ENCODE data around the gene RNF213. TPM values are rescaled to one million over a fixed set of nuclear protein-coding genes. Genes with fewer than 3 reads are reported as not detected.
"Not testable (repeated sequence)": the region's sequence is repeated elsewhere in the genome, so short reads cannot be mapped to it uniquely, and the experiment has no call there.

RNF213 gene
- total RNA-seq, 1 experiment from 2014 or later, result 71.4 TPM

DNA sequence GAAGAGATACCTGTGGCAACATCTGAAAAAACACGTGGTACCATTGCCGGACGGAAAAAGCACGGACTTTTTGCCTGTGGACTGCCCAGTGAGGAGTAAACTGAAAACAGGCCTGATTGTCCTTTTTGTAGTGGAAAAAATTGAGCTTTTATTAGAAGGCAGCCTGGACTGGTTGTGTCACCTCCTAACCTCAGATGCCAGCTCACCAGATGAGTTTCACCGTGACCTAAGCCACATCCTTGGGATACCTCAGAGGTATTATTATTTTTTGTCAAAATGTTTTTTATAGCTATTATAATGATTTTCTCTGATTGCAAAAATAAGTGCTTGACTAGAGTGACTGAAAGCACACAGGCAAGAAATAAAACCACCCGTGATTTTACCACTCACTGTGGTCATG, 34.9 kb downstream of the RNF213 start:
- intact Hi-C loops (cut with micrococcal nuclease), result no loop called here
- no peak overlapping the region for H2AFZ ChIP-seq (ENCODE audit: low read length)
- no peaks in the 10 kb centered on the region for H3K79me2 ChIP-seq (ENCODE audit: low read length)
- H3K36me3 ChIP-seq (ENCODE audit: low read depth, low read length), result peaks cover 51% of the 10 kb centered on the region
- H3K9ac ChIP-seq (ENCODE audit: low read length), result no peak overlapping the region
- DNase-seq (no peak), ATAC-seq (no peak)
- ChIA-PET CTCF (no interaction called here), POLR2A (ENCODE audit: unreplicated experiment) (no interaction called here)
- H3K4me2 ChIP-seq (ENCODE audit: low read length), result no peak overlapping the region
- no peaks in the 10 kb centered on the region for H3F3A ChIP-seq (ENCODE audit: low read length, unreplicated experiment)
- no peak overlapping the region for H3K4me3 ChIP-seq (ENCODE audit: low read length)
- no TSS peak for BruUV-seq (replicated peaks)
- H3K27ac ChIP-seq (ENCODE audit: low read length), result no peak overlapping the region
- no peak for TF ChIP-seq EZH2 (IDR thresholded peaks at IDR 0.05; ENCODE audit: low read length, unreplicated experiment)
- TF ChIP-seq, protein P1, sequence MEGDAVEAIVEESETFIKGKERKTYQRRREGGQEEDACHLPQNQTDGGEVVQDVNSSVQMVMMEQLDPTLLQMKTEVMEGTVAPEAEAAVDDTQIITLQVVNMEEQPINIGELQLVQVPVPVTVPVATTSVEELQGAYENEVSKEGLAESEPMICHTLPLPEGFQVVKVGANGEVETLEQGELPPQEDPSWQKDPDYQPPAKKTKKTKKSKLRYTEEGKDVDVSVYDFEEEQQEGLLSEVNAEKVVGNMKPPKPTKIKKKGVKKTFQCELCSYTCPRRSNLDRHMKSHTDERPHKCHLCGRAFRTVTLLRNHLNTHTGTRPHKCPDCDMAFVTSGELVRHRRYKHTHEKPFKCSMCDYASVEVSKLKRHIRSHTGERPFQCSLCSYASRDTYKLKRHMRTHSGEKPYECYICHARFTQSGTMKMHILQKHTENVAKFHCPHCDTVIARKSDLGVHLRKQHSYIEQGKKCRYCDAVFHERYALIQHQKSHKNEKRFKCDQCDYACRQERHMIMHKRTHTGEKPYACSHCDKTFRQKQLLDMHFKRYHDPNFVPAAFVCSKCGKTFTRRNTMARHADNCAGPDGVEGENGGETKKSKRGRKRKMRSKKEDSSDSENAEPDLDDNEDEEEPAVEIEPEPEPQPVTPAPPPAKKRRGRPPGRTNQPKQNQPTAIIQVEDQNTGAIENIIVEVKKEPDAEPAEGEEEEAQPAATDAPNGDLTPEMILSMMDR (conservative IDR thresholded peaks at IDR 0.05; ENCODE audit: low read depth, low read length), result no peak
- no peak for TF ChIP-seq EZH2phosphoT487 (IDR thresholded peaks at IDR 0.05; ENCODE audit: borderline replicate concordance, low read length)
- no peaks in the 10 kb centered on the region for H3K4me1 ChIP-seq (ENCODE audit: insufficient read depth, low read length)
- no peaks in the 10 kb centered on the region for H3K9me3 ChIP-seq (ENCODE audit: low read length)
- no peaks in the 10 kb centered on the region for H4K20me1 ChIP-seq (ENCODE audit: low read length)
- H3K27me3 ChIP-seq (ENCODE audit: low read length), result no peaks in the 10 kb centered on the region
- H3K9me2 ChIP-seq (replicated peaks; ENCODE audit: low read length), result no peaks in the 10 kb centered on the region

DNA sequence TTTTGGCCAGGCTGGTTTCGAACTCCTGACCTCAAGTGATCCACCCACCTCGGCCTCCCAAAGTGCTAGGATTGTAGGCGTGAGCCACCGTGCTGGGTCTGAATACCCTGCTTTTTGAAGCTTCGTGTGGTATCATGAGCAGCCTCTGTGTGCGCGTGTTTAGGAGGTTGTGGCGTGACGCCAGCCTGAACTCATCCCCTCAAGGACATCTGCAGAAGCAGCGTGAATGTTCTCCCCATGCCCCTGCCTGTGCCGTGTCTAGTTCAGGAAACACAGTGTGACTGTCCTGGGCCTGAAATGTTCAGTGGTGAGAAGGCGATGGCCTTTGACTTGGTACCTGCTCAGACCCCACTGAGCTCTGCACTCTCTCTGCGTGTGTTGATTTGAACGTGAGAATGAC, 35.6 kb downstream of the RNF213 start:
- H3K36me3 ChIP-seq (ENCODE audit: low read depth, low read length), result peaks cover 55% of the 10 kb centered on the region
- H3K27me3 ChIP-seq (ENCODE audit: low read length), result no peaks in the 10 kb centered on the region
- intact Hi-C loops (cut with micrococcal nuclease), result no loop called here
- no peak for ATAC-seq
- no peak for DNase-seq
- BruUV-seq (replicated peaks), result no TSS peak
- no peaks in the 10 kb centered on the region for H3K9me2 ChIP-seq (replicated peaks; ENCODE audit: low read length)
- H3K9ac ChIP-seq (ENCODE audit: low read length), result no peak overlapping the region
- H4K20me1 ChIP-seq (ENCODE audit: low read length), result no peaks in the 10 kb centered on the region
- H3K27ac ChIP-seq (ENCODE audit: low read length), result no peak overlapping the region
- no peaks in the 10 kb centered on the region for H3F3A ChIP-seq (ENCODE audit: low read length, unreplicated experiment)
- POLR2A ChIA-PET (ENCODE audit: unreplicated experiment), result no interaction called here
- H2AFZ ChIP-seq (ENCODE audit: low read length), result no peak overlapping the region
- no peaks in the 10 kb centered on the region for H3K79me2 ChIP-seq (ENCODE audit: low read length)
- H3K4me2 ChIP-seq (ENCODE audit: low read length), result no peak overlapping the region
- TF ChIP-seq EZH2 (IDR thresholded peaks at IDR 0.05; ENCODE audit: low read length, unreplicated experiment) (no peak), EZH2phosphoT487 (IDR thresholded peaks at IDR 0.05; ENCODE audit: borderline replicate concordance, low read length) (no peak)
- TF ChIP-seq, protein P1 (conservative IDR thresholded peaks at IDR 0.05; ENCODE audit: low read depth, low read length), result no peak
- CTCF ChIA-PET, result no interaction called here
- H3K4me3 ChIP-seq (ENCODE audit: low read length), result no peak overlapping the region
- H3K4me1 ChIP-seq (ENCODE audit: insufficient read depth, low read length), result no peaks in the 10 kb centered on the region
- no peaks in the 10 kb centered on the region for H3K9me3 ChIP-seq (ENCODE audit: low read length)

DNA sequence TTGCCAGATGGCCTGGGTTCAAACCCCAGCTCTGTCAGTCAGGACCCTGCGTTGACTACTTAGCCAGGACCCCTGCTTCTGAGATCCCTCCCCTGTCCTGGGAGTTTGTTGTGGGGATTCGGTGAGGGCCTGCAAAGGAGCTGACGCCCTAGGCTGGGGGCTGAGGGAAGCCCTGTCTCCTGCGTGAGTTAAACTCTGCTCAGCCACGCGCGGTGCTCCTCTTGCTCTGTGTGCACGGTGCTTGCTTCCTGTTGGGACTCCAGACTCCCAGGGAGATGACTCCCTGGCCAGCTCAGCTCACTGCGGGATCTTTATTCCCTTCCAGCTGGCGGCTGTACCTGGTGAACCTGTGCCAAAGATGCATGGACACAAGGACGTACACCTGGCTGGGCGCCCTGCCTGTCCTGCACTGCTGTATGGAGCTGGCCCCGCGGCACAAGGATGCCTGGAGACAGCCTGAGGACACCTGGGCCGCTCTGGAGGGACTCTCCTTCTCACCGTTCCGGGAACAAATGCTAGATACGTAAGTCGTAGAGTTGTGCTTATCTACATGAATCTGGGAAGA, 37.4 kb downstream of the RNF213 start:
- Histone ChIP-seq H3K36me3 (ENCODE audit: low read depth, low read length) (peaks cover 66% of the 10 kb centered on the region), H3F3A (ENCODE audit: low read length, unreplicated experiment) (no peaks in the 10 kb centered on the region), H2AFZ (ENCODE audit: low read length) (no peak overlapping the region), H3K4me1 (ENCODE audit: insufficient read depth, low read length) (no peaks in the 10 kb centered on the region), H3K9ac (ENCODE audit: low read length) (no peak overlapping the region), H3K9me3 (ENCODE audit: low read length) (no peaks in the 10 kb centered on the region), H3K4me3 (ENCODE audit: low read length) (no peak overlapping the region), H3K79me2 (ENCODE audit: low read length) (no peaks in the 10 kb centered on the region), H4K20me1 (ENCODE audit: low read length) (no peaks in the 10 kb centered on the region), H3K27me3 (ENCODE audit: low read length) (no peaks in the 10 kb centered on the region), H3K9me2 (replicated peaks; ENCODE audit: low read length) (no peaks in the 10 kb centered on the region), H3K27ac (ENCODE audit: low read length) (no peak overlapping the region), H3K4me2 (ENCODE audit: low read length) (no peak overlapping the region)
- TF ChIP-seq EZH2 (IDR thresholded peaks at IDR 0.05; ENCODE audit: low read length, unreplicated experiment) (no peak), EZH2phosphoT487 (IDR thresholded peaks at IDR 0.05; ENCODE audit: borderline replicate concordance, low read length) (no peak)
- TF ChIP-seq, protein P1 (conservative IDR thresholded peaks at IDR 0.05; ENCODE audit: low read depth, low read length), result no peak
- ChIA-PET CTCF (no interaction called here), POLR2A (ENCODE audit: unreplicated experiment) (interaction anchor here (0.7 kb wide), 1 partner anchor 58 kb away, joined by 3 read pairs; no protein-coding TSS in a partner anchor)
- BruUV-seq (replicated peaks), result no TSS peak
- ATAC-seq (no peak), DNase-seq (no peak)
- intact Hi-C loops (cut with micrococcal nuclease), result no loop called here

DNA sequence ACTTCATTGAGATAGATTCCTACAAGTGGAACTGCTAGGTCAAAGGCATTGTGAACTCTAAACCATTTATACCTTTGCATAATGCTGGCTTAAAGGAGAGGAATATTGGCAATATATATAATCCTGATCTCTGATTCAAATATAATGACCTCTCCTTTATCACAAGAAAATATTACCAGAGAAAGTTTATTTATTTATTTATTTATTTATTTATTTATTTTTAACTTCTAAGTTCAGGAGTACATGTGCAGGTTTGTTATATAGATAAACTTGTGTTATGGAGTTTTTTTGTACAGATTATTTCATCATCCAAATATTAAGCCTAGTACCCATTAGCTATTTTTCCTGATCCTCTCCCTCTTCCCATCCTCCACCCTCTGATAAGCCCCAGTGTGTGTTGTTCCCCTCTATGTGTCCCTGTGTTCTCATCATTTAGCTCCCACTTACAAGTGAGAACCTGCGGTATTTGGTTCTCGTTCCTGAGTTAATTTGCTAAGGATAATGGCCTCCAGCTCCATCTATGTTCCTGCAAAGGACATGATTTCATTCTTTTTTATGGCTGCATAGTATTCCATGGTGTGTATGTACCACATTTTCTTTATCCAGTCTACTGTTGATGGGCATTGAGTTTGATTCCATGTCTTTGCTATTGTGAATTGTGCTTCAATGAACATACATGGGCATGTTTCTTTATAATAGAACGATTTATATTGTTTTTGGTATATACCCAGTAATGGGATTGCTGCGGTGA, 38.9 kb downstream of the RNF213 start:
- H3K27me3 ChIP-seq (ENCODE audit: low read length); DNase-seq; H3K4me2 ChIP-seq (ENCODE audit: low read length); POLR2A ChIA-PET (ENCODE audit: unreplicated experiment); ATAC-seq; BruUV-seq (replicated peaks); H3K9me3 ChIP-seq (ENCODE audit: low read length); H3K79me2 ChIP-seq (ENCODE audit: low read length); H2AFZ ChIP-seq (ENCODE audit: low read length); H3K9ac ChIP-seq (ENCODE audit: low read length); CTCF ChIA-PET; H3K4me3 ChIP-seq (ENCODE audit: low read length); H3F3A ChIP-seq (ENCODE audit: low read length, unreplicated experiment); H3K27ac ChIP-seq (ENCODE audit: low read length); H4K20me1 ChIP-seq (ENCODE audit: low read length); intact Hi-C loops (cut with micrococcal nuclease); H3K4me1 ChIP-seq (ENCODE audit: insufficient read depth, low read length); H3K9me2 ChIP-seq (replicated peaks; ENCODE audit: low read length): not testable (repeated sequence)
- peaks cover 68% of the 10 kb centered on the region for H3K36me3 ChIP-seq (ENCODE audit: low read depth, low read length)
